GM21381 (cell line): ENCODE data around the gene EIF4H.
"Not testable (repeated sequence)": the region's sequence is repeated elsewhere in the genome, so short reads cannot be mapped to it uniquely, and the experiment has no call there.

ENCODE experiments used
- ATAC-seq: cut with Tn5 transposase; IDR thresholded peaks from one replicate; pipeline ENCODE4 v1.9.1; 2021; ENCODE audit warnings: mild to moderate bottlenecking, moderate library complexity; ENCODE audit not compliant: unreplicated experiment

The EIF4H gene

DNA sequence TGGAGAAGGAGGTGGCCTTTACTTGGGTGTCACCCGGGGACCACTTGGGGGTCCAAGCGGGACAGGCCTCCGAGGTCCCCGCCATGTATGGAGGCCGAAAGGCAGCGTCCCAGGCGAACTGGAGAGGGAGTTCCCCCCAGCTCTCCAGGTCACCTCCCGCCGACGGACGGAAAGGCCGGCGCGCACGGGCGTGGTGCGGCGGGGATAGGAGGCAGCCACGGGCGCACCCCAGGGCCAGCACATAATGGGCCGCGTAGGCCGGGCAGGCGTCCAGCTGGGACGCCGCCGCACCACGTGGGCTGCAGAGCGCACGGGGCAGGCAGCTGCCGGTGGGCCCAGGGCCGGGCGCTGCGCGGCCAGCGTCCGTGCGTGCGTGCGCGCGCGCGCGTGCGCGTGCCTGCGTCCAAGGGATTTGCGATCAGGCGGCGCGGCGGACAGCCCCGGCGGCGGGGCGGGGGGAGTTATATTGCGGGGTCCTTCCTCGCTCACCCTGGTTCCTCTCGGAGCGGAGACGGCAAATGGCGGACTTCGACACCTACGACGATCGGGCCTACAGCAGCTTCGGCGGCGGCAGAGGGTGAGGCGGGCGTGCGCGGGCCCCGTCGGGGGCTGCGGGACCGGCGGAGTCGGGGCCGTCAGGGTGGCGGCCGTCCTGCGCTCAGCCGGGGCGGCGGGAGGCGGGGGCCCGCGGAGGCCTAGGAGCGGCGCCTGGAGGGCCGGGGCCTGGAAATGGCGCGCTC, at the start of gene EIF4H:
EIF4H (plus strand) TSS at position 491 of the 740 bp plus-strand sequence; CDS start at position 519, 28 bp downstream.
- peak; percentile 81 for ATAC-seq

DNA sequence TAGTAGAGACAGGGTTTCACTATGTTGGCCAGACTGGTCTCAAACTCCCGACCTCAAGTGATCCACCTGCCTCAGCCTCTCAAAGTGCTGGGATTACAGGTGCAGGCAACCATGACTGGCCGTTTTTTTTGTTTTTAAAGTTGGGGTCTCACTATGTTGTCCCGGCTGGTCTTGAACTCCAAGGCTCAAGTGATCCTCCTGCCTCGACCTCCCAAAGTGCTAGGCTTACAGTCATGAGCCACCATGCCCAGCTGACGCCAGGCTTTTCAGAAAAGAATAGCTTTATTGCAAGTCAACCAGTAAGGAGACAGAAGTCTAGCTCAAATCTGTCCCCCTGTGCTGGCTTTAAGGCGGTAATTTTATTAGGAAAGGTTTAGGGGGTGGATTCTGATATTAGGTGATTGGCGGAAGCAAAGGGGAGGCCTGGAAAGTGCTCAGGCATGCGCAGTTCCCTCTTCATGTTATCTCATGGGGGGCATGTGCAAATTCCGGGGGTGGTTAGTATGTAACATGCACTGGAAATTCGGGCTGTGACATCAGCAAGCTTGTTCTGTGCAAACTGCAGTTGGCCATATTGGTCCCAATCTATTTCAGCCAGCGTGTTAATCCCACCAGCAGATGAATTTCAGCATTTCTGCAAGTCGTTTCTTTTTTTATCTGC, 47.8 kb upstream of the EIF4H start:
- ATAC-seq, result no peak

DNA sequence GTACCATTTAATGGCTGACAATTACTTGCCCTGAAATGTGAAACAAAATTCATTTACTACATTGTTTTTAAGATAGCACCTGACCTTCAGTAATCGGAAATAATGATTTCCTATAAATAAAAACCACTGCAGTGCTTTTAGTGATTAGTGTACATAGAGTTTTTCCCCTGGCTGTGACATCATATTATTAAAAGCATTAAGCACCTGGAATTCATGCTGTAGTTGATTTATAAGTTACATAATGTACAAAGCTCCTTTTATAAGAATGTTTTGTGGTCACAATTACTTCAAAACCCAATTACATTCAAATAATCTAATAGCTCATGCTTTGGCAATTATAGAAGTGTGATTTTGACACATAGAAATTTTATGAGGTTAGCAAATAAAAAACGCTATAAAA, 44.3 kb upstream of the EIF4H start:
- ATAC-seq, result no peak

DNA sequence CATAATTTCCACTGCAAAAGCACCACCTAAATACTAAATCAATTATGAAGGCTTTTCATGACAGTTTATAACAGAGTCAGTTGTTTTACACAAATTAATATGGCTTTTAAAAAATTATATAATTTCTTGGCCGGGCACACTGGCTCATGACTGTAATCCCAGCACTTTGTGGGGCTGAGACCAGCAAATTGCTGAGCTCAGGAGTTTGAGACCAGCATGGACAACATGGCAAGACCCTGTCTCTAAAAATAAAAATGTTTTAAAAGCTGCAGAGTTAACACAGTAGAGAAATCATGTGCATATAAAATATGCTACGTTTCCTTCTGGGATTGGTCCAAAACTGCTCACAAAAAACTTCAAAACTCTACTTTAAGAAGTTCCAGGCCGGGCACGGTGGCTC, 43.6 kb upstream of the EIF4H start:
- no peak for ATAC-seq

DNA sequence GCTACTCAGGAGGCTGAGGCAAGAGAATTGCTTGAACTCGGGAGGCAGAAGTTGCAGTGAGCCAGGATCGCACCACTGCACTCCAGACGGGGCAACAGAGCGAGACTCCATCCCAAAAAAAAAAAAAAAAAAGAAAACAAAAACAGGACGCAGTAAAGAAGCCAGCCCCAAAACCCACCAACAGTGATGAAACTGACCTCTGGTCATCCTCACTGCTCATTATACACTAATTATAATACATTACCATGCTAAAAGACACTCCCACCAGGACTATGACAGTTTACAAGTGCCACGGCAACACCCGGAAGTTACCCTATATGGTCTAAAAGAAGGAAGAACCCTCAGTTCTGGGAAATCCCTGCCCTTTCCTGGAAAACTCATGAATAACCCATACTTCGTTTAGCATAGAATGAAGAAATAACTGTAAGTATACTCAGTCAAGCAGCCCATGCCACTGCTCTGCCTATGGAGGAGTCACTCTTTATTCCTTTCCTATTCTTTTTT, 40.0 kb upstream of the EIF4H start:
- no peak for ATAC-seq

DNA sequence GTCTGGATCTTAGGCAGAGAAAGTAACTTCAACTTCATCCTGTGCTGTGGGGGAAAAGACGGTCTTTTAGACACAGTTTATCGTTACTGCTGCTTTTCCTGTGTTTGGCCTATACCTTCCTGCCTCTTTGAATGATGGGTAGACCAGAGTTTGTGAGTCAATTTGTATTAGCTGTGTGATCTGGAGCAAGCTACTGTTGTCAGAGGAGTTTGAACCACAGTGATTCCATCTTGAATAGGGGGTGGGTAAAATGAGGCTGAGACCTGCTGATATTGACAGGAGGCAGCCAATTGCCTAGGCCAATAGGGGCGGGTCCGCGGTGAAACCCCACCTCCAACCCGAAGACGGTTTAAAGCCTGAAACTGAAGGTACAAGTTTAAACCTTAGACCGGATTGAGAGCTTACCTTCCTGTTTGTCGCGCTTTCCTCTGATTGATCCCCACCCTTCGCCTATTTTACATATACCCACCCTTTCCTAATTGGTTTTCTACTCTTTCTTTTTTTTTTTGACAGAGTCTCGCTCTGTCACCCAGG, 35.8 kb upstream of the EIF4H start:
- ATAC-seq, result no peak

DNA sequence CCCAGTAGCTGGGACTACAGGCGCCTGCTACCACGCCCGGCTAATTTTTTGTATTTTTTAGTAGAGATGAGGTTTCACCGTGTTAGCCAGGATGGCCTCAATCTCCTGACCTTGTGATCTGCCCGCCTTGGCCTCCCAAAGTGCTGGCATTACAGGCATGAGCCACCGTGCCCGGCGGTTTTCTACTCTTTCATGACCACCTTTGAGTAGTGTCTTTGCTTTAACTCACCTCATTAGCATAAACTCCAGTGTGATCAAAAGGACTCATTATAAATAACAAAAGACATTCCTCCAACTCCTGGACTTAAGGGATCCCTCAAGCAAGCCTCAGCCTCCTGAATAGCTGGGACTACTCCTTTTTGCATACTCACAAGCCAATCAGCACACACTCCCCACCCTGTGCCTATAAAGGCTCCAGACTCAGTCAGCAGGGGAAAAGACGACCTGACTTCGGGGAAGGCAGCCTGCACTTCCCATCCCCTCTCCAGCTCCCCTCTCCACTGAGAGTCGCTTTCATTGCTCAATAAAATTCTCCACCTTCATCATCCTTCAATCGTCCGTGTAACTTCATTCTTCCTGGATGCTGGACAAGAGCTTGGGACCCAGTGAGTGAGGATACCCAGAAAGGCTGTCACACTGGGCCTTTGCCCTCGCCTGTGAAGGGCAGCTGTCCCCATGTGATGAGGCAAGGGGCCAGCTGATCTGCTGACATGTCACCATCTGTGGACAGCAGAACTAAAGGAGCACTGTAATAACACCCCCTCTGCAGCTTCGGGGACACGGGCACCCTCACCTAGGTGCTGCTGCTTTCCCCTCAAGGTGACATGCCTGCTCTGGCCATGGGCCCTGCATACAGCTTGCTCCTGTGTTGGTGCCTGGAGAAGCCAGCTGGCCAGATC, 35.0 kb upstream of the EIF4H start:
- no peak for ATAC-seq

DNA sequence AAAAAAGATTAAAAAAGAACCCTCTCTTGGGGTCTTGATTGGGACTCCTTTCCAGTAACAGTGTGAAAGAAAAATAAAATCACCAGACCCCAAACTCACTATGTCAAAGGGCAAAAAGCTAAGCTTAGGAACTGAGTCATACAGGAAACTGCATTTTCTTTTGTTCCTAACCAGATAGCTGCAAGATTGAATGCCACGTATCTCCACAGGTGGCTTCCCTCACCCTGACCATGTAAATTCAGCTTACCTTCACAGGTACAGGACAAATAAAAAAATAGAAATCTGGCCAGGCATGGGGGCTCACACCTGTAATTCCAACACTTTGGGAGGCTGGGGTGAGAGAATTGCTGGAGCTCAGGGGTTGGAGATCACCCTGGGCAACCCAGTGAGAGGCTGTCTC, 32.5 kb upstream of the EIF4H start:
- no peak for ATAC-seq

DNA sequence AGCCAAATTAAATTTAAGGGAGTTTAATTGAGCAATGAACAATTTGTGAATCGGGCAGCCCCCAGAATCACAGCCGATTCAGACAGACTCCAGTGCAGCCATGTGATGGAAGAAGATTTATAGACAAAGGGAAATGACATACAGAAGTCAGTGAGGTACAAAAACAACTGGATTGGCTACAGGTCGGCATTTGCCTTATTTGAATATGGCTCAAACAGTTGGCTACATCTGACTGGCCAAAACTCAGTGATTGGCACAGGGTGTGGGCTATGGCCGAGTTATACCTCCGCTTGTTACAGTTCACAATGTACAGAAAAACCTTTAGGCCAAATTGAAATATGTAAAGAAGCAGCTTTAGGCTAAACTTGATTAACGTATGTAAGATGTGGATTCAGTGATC, 30.8 kb upstream of the EIF4H start:
- ATAC-seq, result no peak

DNA sequence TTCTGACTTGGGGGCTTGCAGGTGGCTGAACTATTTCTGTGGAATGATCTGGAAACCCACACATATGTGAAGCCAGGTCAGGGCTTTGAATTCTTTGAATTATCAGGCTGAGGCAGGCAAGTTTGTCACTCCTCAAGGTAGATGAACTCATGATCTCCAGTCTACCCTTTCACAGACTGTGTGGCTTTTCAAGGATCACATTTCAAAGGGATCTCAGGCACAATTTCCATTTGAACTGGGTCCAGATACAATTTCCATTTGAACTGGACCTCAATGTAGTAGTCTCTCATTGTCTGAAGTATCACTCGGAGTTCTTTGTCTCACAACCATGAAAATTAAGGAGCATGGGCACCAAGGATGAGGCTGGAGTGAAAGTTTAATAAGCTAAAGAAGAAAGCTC, 25.7 kb upstream of the EIF4H start:
- ATAC-seq, result no peak

DNA sequence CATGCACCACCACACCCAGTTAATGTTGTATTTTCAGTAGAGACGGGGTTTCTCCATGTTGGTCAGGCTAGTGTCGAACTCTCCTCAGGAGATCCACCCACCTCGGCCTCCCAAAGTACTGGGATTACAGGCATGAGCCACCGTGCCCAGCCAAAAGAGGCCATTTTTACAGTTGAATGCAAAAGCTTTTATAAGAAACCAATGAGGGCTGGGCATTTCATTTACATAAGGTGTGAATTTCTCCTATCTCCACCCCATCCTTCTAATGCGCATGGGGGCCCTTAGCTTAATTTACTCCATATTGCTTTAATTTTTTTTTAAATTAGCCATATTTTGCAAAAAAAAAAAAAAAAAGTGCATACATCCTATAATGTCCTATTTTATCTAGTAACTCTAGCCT, 25.1 kb upstream of the EIF4H start:
- no peak for ATAC-seq

DNA sequence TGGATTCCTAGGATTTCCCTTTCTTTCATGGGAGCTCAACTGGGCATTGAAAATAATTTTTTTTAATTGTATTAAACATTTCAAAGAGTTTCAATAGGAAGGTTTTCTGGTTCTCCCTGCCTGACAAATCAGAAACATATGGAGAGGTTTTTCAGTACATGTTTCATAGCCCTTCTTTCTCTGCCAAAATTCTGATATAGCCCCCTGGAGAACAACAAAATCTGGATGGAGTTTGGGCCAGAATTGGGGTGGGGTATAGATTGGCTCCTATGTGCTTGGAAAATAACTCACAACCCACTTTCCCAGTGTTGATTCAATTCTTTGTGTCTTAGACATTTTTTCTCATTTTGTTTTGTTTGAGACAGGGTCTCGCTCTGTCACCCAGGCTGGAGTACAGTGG, 24.6 kb upstream of the EIF4H start:
- ATAC-seq, result no peak

DNA sequence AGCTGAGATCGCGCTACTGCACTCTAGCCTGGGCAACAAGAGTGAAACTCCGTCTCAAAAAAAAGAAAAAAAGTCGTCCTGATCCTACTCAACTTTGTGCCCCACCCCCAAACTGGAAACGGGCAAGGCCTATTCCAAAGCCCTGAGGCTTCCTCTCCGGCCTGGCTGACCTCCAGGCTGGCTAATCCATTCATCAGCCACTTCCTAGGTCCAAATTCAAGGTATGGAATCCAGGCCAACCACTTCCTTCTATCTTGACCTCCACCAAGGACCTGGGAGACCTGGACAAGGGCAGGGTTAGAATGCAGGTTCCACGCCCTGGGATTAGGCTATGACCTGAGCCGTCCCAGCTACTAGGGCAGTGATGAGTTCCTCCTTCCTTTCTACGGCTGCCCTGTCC, 20.4 kb upstream of the EIF4H start:
- ATAC-seq, result no peak

DNA sequence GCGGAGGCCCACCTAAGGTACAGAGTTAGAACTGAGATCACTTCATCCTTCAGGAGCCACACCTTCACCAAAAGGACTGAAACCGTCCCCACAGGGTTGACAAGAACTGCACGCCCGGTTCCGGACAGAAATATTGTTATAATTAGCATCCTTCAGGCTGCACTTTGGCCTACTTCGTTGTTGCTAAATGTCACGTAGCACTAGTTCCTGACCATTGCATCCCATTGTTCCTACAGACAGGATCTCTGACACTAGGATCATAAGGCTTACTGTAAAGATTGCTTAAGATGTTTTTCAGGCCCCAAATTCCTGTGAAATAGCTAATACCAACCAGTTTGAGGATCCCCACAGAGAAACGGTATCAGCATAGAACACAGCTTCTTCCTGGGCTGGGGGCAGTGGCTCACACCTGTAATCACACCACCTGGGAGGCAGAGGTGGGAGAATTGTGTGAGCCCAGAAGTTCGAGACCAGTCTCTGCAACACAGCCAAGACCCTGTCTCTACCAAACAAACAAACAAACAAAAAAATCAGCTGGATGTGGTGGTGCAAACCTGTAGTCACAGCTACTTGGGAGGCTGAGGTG, 18.3 kb upstream of the EIF4H start:
- ATAC-seq, result no peak

DNA sequence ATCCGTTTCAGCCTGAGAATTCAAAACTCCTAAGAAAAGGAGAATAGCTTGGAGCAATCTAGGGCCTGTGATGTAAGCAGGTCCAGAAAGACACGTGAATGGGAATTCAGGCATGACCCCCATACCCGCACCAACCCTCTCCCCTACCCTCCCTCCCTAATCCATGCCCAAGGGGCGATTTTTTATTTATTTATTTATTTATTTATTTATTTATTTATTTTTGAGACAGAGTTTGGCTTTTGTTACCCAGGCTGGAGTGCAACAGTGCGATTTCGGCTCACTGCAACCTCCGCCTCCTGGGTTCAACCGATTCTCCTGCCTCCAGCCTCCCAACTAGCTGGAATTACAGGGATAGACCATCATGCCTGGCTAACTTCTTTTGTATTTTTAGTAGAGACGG, 16.6 kb upstream of the EIF4H start:
- ATAC-seq, result no peak

DNA sequence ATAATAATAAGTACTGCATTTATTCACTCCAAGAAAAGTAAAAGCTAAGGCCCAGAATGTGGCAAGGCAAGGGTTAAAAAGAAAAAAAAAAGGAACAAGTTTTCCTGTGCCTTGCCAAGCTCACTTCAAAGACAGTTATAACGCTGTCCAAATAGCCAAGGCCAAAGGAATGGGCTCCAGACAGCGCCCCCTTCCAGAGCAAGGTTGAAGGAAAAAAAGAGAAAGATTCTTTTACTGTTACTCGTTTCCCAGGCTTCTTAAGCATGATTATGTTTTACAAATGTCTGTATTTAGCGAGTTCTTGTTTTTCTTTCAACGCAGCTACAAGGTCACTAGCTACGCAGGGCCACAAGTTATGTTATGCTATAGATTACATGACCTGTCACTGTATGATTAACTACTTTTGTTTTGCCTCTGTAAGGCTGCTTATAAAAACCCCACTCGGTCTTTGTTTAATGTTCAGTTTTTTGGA, 9.1 kb upstream of the EIF4H start:
- no peak for ATAC-seq

DNA sequence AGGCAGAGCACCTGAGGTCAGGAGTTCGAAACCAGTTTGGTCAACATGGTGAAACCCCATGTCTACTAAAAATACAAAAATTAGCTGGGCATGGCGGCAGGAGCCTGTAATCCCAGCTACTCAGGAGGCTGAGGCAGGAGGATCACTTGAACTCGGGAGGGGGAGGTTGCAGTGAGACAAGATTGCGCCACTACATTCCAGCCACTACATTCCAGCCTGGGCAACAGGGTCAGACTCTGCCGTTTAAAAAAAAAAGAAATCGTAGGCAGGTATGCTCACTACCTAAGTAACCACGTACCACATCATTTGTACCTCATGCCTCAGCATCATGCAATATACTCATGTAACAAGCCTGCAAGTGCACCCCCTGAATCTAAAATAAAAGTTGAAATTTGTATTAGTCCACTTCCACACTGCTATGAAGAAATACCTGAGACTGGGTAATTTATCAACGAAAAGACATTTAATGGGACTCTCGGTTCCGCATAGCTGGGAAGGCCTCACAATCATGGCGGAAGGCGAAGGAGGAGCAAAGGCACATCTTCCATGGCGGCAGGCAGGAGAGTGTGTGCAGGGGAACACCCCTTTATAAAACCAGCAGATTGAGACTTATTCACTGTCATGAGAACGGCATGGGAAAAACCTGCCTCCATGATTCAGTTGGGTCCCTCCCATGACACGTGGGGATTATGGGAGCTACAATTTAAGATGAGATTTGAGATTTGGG, 8.1 kb upstream of the EIF4H start:
- no peak for ATAC-seq

DNA sequence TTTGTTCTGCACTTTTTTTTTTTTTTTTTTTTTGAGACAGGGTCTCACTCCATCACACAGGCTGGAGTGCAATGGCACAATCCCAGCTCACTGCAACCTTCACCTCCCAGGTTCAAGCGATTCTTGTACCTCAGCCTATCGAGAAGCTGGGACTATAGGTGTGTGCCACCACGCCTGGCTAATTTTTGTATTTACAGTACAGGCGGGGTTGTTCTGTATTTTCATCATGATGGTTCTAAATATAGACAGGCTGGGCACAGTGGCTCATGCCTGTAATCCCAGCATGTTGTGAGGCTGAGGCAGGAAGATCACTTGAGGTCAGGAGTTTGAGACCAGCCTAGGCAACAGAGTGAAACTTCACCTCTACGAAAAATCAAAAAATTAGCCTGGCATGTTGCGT, 6.8 kb upstream of the EIF4H start:
- not testable (repeated sequence) for ATAC-seq

DNA sequence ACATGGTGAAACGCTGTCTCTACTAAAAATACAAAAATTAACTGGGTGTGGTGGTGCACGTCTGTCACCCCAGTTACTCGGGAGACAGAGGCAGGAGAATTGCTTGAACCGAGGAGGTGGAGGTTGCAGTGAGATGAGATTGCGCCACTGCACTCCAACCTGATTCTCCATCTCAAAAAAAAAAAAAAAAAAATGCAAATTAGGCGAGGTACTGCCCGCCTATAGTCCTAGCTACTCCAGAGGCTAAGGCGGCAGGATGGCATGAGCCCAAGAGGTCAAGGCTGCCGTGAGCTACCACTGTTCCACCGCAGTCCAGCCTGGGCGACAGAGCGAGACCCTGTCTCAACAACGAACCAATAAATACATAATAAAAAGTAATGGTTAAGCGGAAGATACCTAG, 1.1 kb upstream of the EIF4H start:
- no peak for ATAC-seq

DNA sequence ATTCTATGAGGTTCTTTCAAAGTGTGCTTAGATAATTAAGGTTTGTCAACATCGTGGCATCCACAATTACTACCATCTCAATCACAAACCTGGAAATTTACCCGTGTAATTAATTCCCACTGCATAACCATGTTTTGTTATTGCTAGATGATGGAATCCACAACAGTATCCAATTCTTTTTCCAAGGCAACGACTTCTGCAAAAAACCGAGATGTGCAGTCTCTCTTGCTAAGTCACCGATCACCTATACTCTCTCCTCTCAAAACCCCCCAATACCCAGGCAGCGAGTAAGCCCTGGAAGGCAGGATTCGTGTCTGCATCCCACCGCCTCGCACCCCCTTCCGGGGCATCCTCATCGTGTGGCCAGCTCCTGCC, 678 bp upstream of the EIF4H start:
- ATAC-seq, result no peak
